H9 (cell line): ENCODE results near the gene POLA1. TPM values are rescaled to one million over a fixed set of nuclear protein-coding genes. Genes with fewer than 3 reads are reported as not detected.
A peak's percentile ranks its signal among the peaks of the same experiment; 100 is the strongest.

Experiments
- DNase-seq: peaks from one replicate; pipeline ENCODE4 v3.0.0-alpha.2; 2017
- H2AFZ ChIP-seq: one replicate; pipeline ENCODE4 v1.6.1; 2013; ENCODE audit warnings: mild to moderate bottlenecking, low read length, control low read depth, moderate library complexity
- H2AK5ac ChIP-seq: 2 replicates; pipeline ENCODE4 v1.6.1; 2013; ENCODE audit warnings: low read length, control low read depth, mixed read lengths; ENCODE audit not compliant: insufficient read length
- H2BK120ac ChIP-seq: one replicate; pipeline ENCODE4 v1.6.1; 2013; ENCODE audit warnings: low read depth, mild to moderate bottlenecking, low read length, control low read depth, inconsistent platforms; ENCODE audit not compliant: poor library complexity, severe bottlenecking
- H2BK12ac ChIP-seq: 2 replicates; pipeline ENCODE4 v1.6.1; 2013; ENCODE audit warnings: low read length, control low read depth, mixed read lengths, low read depth; ENCODE audit not compliant: insufficient read length
- H2BK15ac ChIP-seq: 2 replicates; pipeline ENCODE4 v1.6.1; 2013; ENCODE audit warnings: low read depth, low read length, control low read depth
- H2BK20ac ChIP-seq: one replicate; pipeline ENCODE4 v1.6.1; 2013; ENCODE audit warnings: low read depth, mild to moderate bottlenecking, low read length, control low read depth, inconsistent platforms; ENCODE audit not compliant: poor library complexity, severe bottlenecking
- H2BK5ac ChIP-seq: 2 replicates; pipeline ENCODE4 v1.6.1; 2013; ENCODE audit warnings: low read length, control low read depth, mixed read lengths; ENCODE audit not compliant: insufficient read length
- H3K14ac ChIP-seq: 2 replicates; pipeline ENCODE4 v1.6.1; 2013; ENCODE audit warnings: low read length, control low read depth; ENCODE audit not compliant: insufficient read depth
- H3K18ac ChIP-seq: 2 replicates; pipeline ENCODE4 v1.6.1; 2013; ENCODE audit warnings: low read depth, mild to moderate bottlenecking, mixed read lengths, low read length, control low read depth; ENCODE audit not compliant: insufficient read length
- H3K23ac ChIP-seq: 2 replicates; pipeline ENCODE4 v1.6.1; 2013; ENCODE audit warnings: low read length, control low read depth, mixed read lengths, low read depth; ENCODE audit not compliant: insufficient read length
- H3K23me2 ChIP-seq: 2 replicates; pipeline ENCODE4 v1.6.1; 2013; ENCODE audit warnings: low read depth, mild to moderate bottlenecking, mixed read lengths, low read length, control low read depth; ENCODE audit not compliant: insufficient read length, poor library complexity, severe bottlenecking
- H3K27ac ChIP-seq: 2 replicates; pipeline ENCODE4 v1.5.1; 2013; ENCODE audit warnings: low read length, control low read depth, mixed read lengths, low read depth; ENCODE audit not compliant: insufficient read length
- H3K27me3 ChIP-seq: 2 replicates; pipeline ENCODE4 v1.6.1; 2013; ENCODE audit warnings: low read length, control low read depth, inconsistent platforms; ENCODE audit not compliant: insufficient read depth
- H3K4ac ChIP-seq: 2 replicates; pipeline ENCODE4 v1.6.1; 2013; ENCODE audit warnings: low read depth, mild to moderate bottlenecking, control low read depth, inconsistent platforms, low read length, moderate library complexity
- H3K4me1 ChIP-seq: 2 replicates; pipeline ENCODE4 v1.6.1; 2013; ENCODE audit warnings: low read length, control low read depth, inconsistent platforms; ENCODE audit not compliant: insufficient read depth
- H3K4me2 ChIP-seq: 2 replicates; pipeline ENCODE4 v1.6.1; 2013; ENCODE audit warnings: low read length, control low read depth, mixed read lengths; ENCODE audit not compliant: insufficient read length, insufficient read depth
- H3K56ac ChIP-seq: 2 replicates; pipeline ENCODE4 v1.6.1; 2013; ENCODE audit warnings: low read depth, mild to moderate bottlenecking, mixed read lengths, low read length, control low read depth; ENCODE audit not compliant: insufficient read length
- H3K79me1 ChIP-seq: 2 replicates; pipeline ENCODE4 v1.6.1; 2013; ENCODE audit warnings: low read depth, mild to moderate bottlenecking, moderate library complexity, low read length, control low read depth, inconsistent platforms; ENCODE audit not compliant: insufficient read depth, poor library complexity, severe bottlenecking
- H3K79me2 ChIP-seq: 2 replicates; pipeline ENCODE4 v1.6.1; 2013; ENCODE audit warnings: low read length, control low read depth, inconsistent platforms; ENCODE audit not compliant: insufficient read depth
- H3K9ac ChIP-seq: 2 replicates; pipeline ENCODE4 v1.6.1; 2013; ENCODE audit warnings: low read length, control low read depth, mixed read lengths; ENCODE audit not compliant: insufficient read length; ENCODE audit errors: extremely low read depth
- H3K9me3 ChIP-seq: one replicate; pipeline ENCODE4 v1.6.1; 2013; ENCODE audit warnings: low read depth, low read length, inconsistent platforms; ENCODE audit not compliant: control insufficient read depth
- H3T11ph ChIP-seq: one replicate; pipeline ENCODE4 v1.6.1; 2013; ENCODE audit warnings: mild to moderate bottlenecking, low read length, control low read depth, inconsistent platforms
- H4K20me1 ChIP-seq: one replicate; pipeline ENCODE4 v1.6.1; 2013; ENCODE audit not compliant: control insufficient read depth, insufficient read length, insufficient read depth
- H4K5ac ChIP-seq: 2 replicates; pipeline ENCODE4 v1.6.1; 2013; ENCODE audit warnings: low read depth, mild to moderate bottlenecking, mixed read lengths, low read length, control low read depth; ENCODE audit not compliant: insufficient read length
- H4K8ac ChIP-seq: replicated peaks from 2 replicates; pipeline ENCODE4 v1.6.1; 2013; ENCODE audit warnings: low read length, control low read depth, mixed read lengths, low read depth; ENCODE audit not compliant: insufficient read length
- H4K91ac ChIP-seq: 2 replicates; pipeline ENCODE4 v1.6.1; 2013; ENCODE audit warnings: low read depth, mild to moderate bottlenecking, moderate library complexity, mixed read lengths, low read length, control low read depth; ENCODE audit not compliant: insufficient read length
- H3K27ac Mint-ChIP-seq, 3 experiments: 2 replicates in 2 of 3; 3 replicates in 1 of 3; pipeline ENCODE4 v1.8.0; 2020 to 2021; ENCODE audit warnings: mixed read lengths in 3 of 3, mild to moderate bottlenecking in 1 of 3, moderate library complexity in 1 of 3
- H3K27me3 Mint-ChIP-seq: 2 replicates; pipeline ENCODE4 v1.8.0; 2021; ENCODE audit warnings: low read depth, mild to moderate bottlenecking, moderate library complexity, mixed read lengths
- H3K36me3 Mint-ChIP-seq, 3 experiments: 2 replicates in 2 of 3; 3 replicates in 1 of 3; pipeline ENCODE4 v1.8.0; 2020 to 2021; ENCODE audit warnings: low read depth in 3 of 3, mixed read lengths in 3 of 3; ENCODE audit not compliant: insufficient read depth in 1 of 3
- H3K4me1 Mint-ChIP-seq, 2 experiments: 2 replicates each; pipeline ENCODE4 v1.8.0; 2020; ENCODE audit warnings: mixed read lengths in 2 of 2
- H3K4me3 Mint-ChIP-seq, 2 experiments: 2 replicates in 1 of 2; 3 replicates in 1 of 2; pipeline ENCODE4 v1.8.0; 2020 to 2021; ENCODE audit warnings: mild to moderate bottlenecking in 2 of 2, mixed read lengths in 2 of 2, moderate library complexity in 1 of 2
- H3K9me3 Mint-ChIP-seq, 2 experiments: 2 replicates in 1 of 2; 3 replicates in 1 of 2; pipeline ENCODE4 v1.8.0; 2020; ENCODE audit warnings: mild to moderate bottlenecking in 2 of 2, mixed read lengths in 2 of 2, moderate library complexity in 1 of 2
- CTCF ChIP-seq: fragments of 200-600 bp; sonication (generic); conservative IDR thresholded peaks from 3 replicates; pipeline ENCODE4 v1.8.0; 2021; ENCODE audit warnings: antibody characterized with exemption, mild to moderate bottlenecking
- WGBS: extraction: QIAGEN DNeasy Blood & Tissue Kit; methylation state at CpG from one replicate; pipeline ENCODE4 v1.1.7; 2013; ENCODE audit warnings: missing lambda C conversion rate, low lambda C conversion rate, mixed read lengths; ENCODE audit not compliant: insufficient read length; ENCODE audit errors: extremely low coverage; 5-methylcytosine and 5-hydroxymethylcytosine counted together
- total RNA-seq: library from RNA; stranded (reverse); gene quantifications from 2 replicates; pipeline ENCODE4 v1.2.1, GENCODE V29; 2021

The POLA1 gene
- total RNA-seq, 1 experiment from 2014 or later = 60.2 TPM

- Histone ChIP-seq H2BK20ac (no peak overlapping the region), H2AFZ (no peak overlapping the region), H3K23me2 (no peaks in the 10 kb centered on the region), H3K56ac (no peak overlapping the region), H3K79me2 (peaks cover 27% of the 10 kb centered on the region), H3T11ph (no peak overlapping the region), H3K9me3 (no peaks in the 10 kb centered on the region), H3K9ac (no peak overlapping the region), H4K8ac (no peak overlapping the region), H3K4me1 (peaks cover 6% of the 10 kb centered on the region; the same call in 1 of the 2 replicates), H3K4me2 (no peak overlapping the region), H2BK120ac (no peak overlapping the region), H3K27ac (no peak overlapping the region), H4K5ac (no peak overlapping the region), H4K91ac (no peak overlapping the region), H2BK12ac (no peak overlapping the region), H2BK15ac (no peak overlapping the region), H4K20me1 (peaks cover 3% of the 10 kb centered on the region), H2AK5ac (no peak overlapping the region), H3K23ac (no peak overlapping the region), H3K14ac (no peak overlapping the region), H2BK5ac (no peak overlapping the region), H3K79me1 (no peaks in the 10 kb centered on the region), H3K27me3 (no peaks in the 10 kb centered on the region), H3K4ac (no peak overlapping the region), H3K18ac (no peak overlapping the region)
- H3K27me3 Mint-ChIP-seq = no peaks in the 10 kb centered on the region
- H3K27ac Mint-ChIP-seq = peak overlapping the region in 1 of 3 experiments; percentile 53; a peak in 1 of 7 replicates
- peak overlapping the region in 1 of 2 experiments; percentile 48; a peak in 1 of 5 replicates for H3K4me3 Mint-ChIP-seq
- no peaks in the 10 kb centered on the region; a peak in 2 of 5 replicates for H3K9me3 Mint-ChIP-seq
- H3K4me1 Mint-ChIP-seq = peaks cover 38 to 42% of the 10 kb centered on the region in 2 experiments
- no CpG with 5 or more reads among the region's 6 CpGs for WGBS
- no peak for DNase-seq
- no peak for TF ChIP-seq CTCF
- peaks cover 15 to 40% (median 39%) of the 10 kb centered on the region in 3 experiments; a peak in 6 of 7 replicates for H3K36me3 Mint-ChIP-seq
Observed at GRCh38 chrX:24696294-24696693, 2.6 kb downstream of the POLA1 start.
